HCT116 (cell line): ENCODE results near the gene PDHX. TPM values are rescaled to one million over a fixed set of nuclear protein-coding genes. Genes with fewer than 3 reads are reported as not detected.
"Not testable (repeated sequence)": the region's sequence is repeated elsewhere in the genome, so short reads cannot be mapped to it uniquely, and the experiment has no call there.

ENCODE experiments used
- ATAC-seq: fragments of 200-7000 bp; cut with Tn5 transposase; 2 replicates; pipeline ENCODE4 v1.9.1; 2020; ENCODE audit warnings: mild to moderate bottlenecking, moderate library complexity
- BruUV-seq: library from RNA; stranded (reverse); fragments of 400-500 nt; replicated peaks from 2 replicates; lab custom pipeline; 2021; lab: Mats Ljungman, UMichigan
- CTCF ChIA-PET: fragments of 300-600 bp; sonication (Branson Sonifier 250); formaldehyde crosslinking; loops from one replicate; lab custom pipeline; 2021; ENCODE audit warnings: antibody characterized with exemption; lab: Charles Lee
- POLR2A ChIA-PET: fragments of 300-600, 350-600 bp; sonication (Branson Sonifier 250); formaldehyde crosslinking; loops from one replicate; lab custom pipeline; 2021; ENCODE audit warnings: antibody characterized with exemption; lab: Charles Lee
- RAD21 ChIA-PET, 2 experiments: fragments of 300-600 bp; sonication (Branson Sonifier 250); formaldehyde crosslinking; loops; one replicate each; lab custom pipeline; 2023; ENCODE audit warnings: low total read pairs in 2 of 2; ENCODE audit not compliant: uncharacterized antibody in 2 of 2, unreplicated experiment in 2 of 2, low non-redundant PET in 1 of 2; lab: Charles Lee
- DNase-seq: peaks from one replicate; pipeline ENCODE4 v3.0.0-alpha.2; 2010; ENCODE audit warnings: low read depth, low spot score
- H2AFZ ChIP-seq: fragments of 200-600 bp; shearing (Covaris generic), sonication (generic); 2 replicates; pipeline ENCODE4 v1.6.1; 2017; ENCODE audit warnings: low read depth, mixed run types, mixed read lengths, antibody characterized with exemption, low read length; ENCODE audit not compliant: poor library complexity, severe bottlenecking
- H3K27ac ChIP-seq: 2 replicates; pipeline ENCODE4 v1.5.1; 2012; ENCODE audit warnings: low read depth, low read length
- H3K27me3 ChIP-seq: fragments of 200-600 bp; sonication (generic); 2 replicates; pipeline ENCODE4 v1.6.1; 2016; ENCODE audit warnings: mixed run types, low read length, mixed read lengths; ENCODE audit not compliant: insufficient read depth
- H3K36me3 ChIP-seq, 2 experiments: fragments of 200-500 bp in 1 of 2; fragments of 200-600 bp in 1 of 2; sonication (Bioruptor generic) in 1 of 2; sonication (generic) in 1 of 2; 2 replicates each; pipeline versions ENCODE4 v1.5.1 to v1.6.1; 2014 to 2016; ENCODE audit warnings: low read length in 2 of 2, inconsistent platforms in 1 of 2, mixed read lengths in 1 of 2, mixed run types in 1 of 2; ENCODE audit not compliant: insufficient read depth in 2 of 2, control insufficient read depth in 1 of 2
- H3K4me1 ChIP-seq, 2 experiments: fragments of 200-600 bp in 1 of 2; sonication (generic) in 1 of 2; 2 replicates each; pipeline versions ENCODE4 v1.5.1 to v1.6.1; 2012 to 2017; ENCODE audit warnings: low read length in 2 of 2, inconsistent platforms in 1 of 2, mild to moderate bottlenecking in 1 of 2, mixed read lengths in 1 of 2, mixed run types in 1 of 2, moderate library complexity in 1 of 2; ENCODE audit not compliant: insufficient read depth in 2 of 2, control insufficient read depth in 1 of 2
- H3K4me2 ChIP-seq: fragments of 200-600 bp; sonication (generic); 2 replicates; pipeline ENCODE4 v1.6.1; 2017; ENCODE audit warnings: mixed run types, low read length, mixed read lengths
- H3K4me3 ChIP-seq, 2 experiments: fragments of 200-600 bp in 1 of 2; sonication (generic) in 1 of 2; replicated peaks in 1 of 2; 2 replicates each; pipeline ENCODE4 v1.5.1; 2011 to 2016; ENCODE audit warnings: low read length in 2 of 2, control low read depth in 1 of 2, low read depth in 1 of 2, mild to moderate bottlenecking in 1 of 2, mixed read lengths in 1 of 2, mixed run types in 1 of 2
- H3K79me2 ChIP-seq: fragments of 200-600 bp; sonication (generic); 2 replicates; pipeline ENCODE4 v1.6.1; 2017; ENCODE audit warnings: mild to moderate bottlenecking, mixed run types, low read length, moderate library complexity, mixed read lengths; ENCODE audit not compliant: insufficient read depth
- H3K9ac ChIP-seq: fragments of 200-600 bp; sonication (generic); 2 replicates; pipeline ENCODE4 v1.6.1; 2016; ENCODE audit warnings: low read length, mixed read lengths
- H3K9me2 ChIP-seq: fragments of 200-600 bp; sonication (generic), shearing (Covaris generic); 2 replicates; pipeline ENCODE4 v1.6.1; 2017; ENCODE audit warnings: mixed run types, mild to moderate bottlenecking, moderate library complexity; ENCODE audit not compliant: insufficient read depth
- H3K9me3 ChIP-seq, 2 experiments: fragments of 200-500 bp in 1 of 2; fragments of 200-600 bp in 1 of 2; sonication (Bioruptor generic) in 1 of 2; sonication (generic) in 1 of 2; 2 replicates each; pipeline ENCODE4 v1.6.1; 2014 to 2017; ENCODE audit warnings: low read length in 2 of 2, mixed read lengths in 2 of 2, inconsistent platforms in 1 of 2, low read depth in 1 of 2, mild to moderate bottlenecking in 1 of 2, mixed run types in 1 of 2, moderate library complexity in 1 of 2; ENCODE audit not compliant: control insufficient read depth in 1 of 2, insufficient read depth in 1 of 2
- H4K20me1 ChIP-seq: fragments of 200-600 bp; sonication (generic), shearing (Covaris generic); 2 replicates; pipeline ENCODE4 v1.6.1; 2017; ENCODE audit warnings: mixed run types, mild to moderate bottlenecking, moderate library complexity; ENCODE audit not compliant: insufficient read depth
- CBX3 ChIP-seq: IDR thresholded peaks from 2 replicates; pipeline ENCODE4 v1.6.1; 2012; ENCODE audit warnings: low read depth
- EGR1 ChIP-seq: IDR thresholded peaks from 2 replicates; pipeline ENCODE4 v1.6.1; 2012; ENCODE audit warnings: low read depth
- ELF1 ChIP-seq: IDR thresholded peaks from 2 replicates; pipeline ENCODE4 v1.6.1; 2012; ENCODE audit warnings: low read depth, borderline replicate concordance
- EZH2phosphoT487 ChIP-seq: fragments of 200-600 bp; IDR thresholded peaks from 2 replicates; pipeline ENCODE4 v1.6.1; 2018; ENCODE audit warnings: antibody characterized with exemption, borderline replicate concordance
- POLR2AphosphoS5 ChIP-seq: IDR thresholded peaks from 2 replicates; pipeline ENCODE4 v1.6.1; 2011; ENCODE audit warnings: mild to moderate bottlenecking, low read depth, low read length, moderate library complexity
- RAD21 ChIP-seq: IDR thresholded peaks from 2 replicates; pipeline ENCODE4 v1.6.1; 2012; ENCODE audit warnings: low read depth, mild to moderate bottlenecking
- SIN3A ChIP-seq: IDR thresholded peaks from 2 replicates; pipeline ENCODE4 v1.6.1; 2012; ENCODE audit warnings: low read depth
- SRF ChIP-seq: IDR thresholded peaks from 2 replicates; pipeline ENCODE4 v1.6.1; 2012; ENCODE audit warnings: low read depth
- ZFX ChIP-seq: fragments of 450-650 bp; IDR thresholded peaks from 2 replicates; pipeline ENCODE4 v1.6.1; 2017
- intact Hi-C: fragments of 100-400 bp; cut with micrococcal nuclease; formaldehyde crosslinking; loops from 2 replicates; pipeline ENCODE4 v1.10.0; 2022
- total RNA-seq: library from RNA; stranded (reverse); gene quantifications from one replicate; pipeline ENCODE4 v1.2.1, GENCODE V29; 2021; ENCODE audit not compliant: unreplicated experiment
- TF ChIP-seq, protein P1 (sequence below), 3 experiments: fragments of 200-600 bp in 1 of 3; sonication (generic) in 1 of 3; IDR thresholded peaks in 2 of 3; conservative IDR thresholded peaks in 1 of 3; 2 replicates each; pipeline ENCODE4 v1.5.1; 2012 to 2017; ENCODE audit warnings: low read depth in 2 of 3, low read length in 2 of 3, antibody characterized with exemption in 1 of 3, borderline replicate concordance in 1 of 3, control low read depth in 1 of 3, mild to moderate bottlenecking in 1 of 3, mixed read lengths in 1 of 3, mixed run types in 1 of 3, moderate library complexity in 1 of 3; ENCODE audit not compliant: insufficient read depth in 1 of 3
- TF ChIP-seq, protein P2 (sequence below): IDR thresholded peaks from 2 replicates; pipeline ENCODE4 v1.6.1; 2012

The PDHX gene
- total RNA-seq, 1 experiment from 2014 or later = 36.6 TPM

DNA sequence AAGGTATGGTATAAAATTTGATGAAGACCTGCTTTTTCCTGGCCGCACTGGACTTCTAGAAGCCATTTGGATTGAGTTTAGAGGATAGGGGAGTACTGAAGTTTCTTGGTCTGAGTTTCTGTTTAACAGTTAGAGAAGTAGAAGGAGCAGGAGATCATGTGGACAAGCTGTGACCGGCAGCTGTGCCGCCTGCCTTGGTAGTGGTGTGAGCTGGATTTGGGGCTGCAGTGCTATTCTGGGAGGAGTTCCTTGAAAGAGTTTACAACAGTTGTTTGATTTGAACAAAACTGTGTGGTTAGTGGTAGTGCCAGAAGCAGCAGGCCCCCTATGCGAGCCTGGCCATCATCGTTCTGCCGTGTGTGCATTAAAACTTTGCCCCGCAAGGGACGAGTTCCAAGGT, 105.2 kb downstream of the PDHX start (continued):
- TF ChIP-seq RAD21 (no peak), ELF1 (no peak), EGR1 (no peak), ZFX (no peak), CBX3 (no peak), SRF (no peak), SIN3A (no peak), POLR2AphosphoS5 (no peak), EZH2phosphoT487 (no peak)
- TF ChIP-seq, protein P1, sequence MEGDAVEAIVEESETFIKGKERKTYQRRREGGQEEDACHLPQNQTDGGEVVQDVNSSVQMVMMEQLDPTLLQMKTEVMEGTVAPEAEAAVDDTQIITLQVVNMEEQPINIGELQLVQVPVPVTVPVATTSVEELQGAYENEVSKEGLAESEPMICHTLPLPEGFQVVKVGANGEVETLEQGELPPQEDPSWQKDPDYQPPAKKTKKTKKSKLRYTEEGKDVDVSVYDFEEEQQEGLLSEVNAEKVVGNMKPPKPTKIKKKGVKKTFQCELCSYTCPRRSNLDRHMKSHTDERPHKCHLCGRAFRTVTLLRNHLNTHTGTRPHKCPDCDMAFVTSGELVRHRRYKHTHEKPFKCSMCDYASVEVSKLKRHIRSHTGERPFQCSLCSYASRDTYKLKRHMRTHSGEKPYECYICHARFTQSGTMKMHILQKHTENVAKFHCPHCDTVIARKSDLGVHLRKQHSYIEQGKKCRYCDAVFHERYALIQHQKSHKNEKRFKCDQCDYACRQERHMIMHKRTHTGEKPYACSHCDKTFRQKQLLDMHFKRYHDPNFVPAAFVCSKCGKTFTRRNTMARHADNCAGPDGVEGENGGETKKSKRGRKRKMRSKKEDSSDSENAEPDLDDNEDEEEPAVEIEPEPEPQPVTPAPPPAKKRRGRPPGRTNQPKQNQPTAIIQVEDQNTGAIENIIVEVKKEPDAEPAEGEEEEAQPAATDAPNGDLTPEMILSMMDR (IDR thresholded peaks at IDR 0.05 in 2 of 3, conservative IDR thresholded peaks at IDR 0.05 in 1 of 3; ENCODE audit: borderline replicate concordance in 1 of 3, insufficient read depth in 1 of 3, low read depth in 2 of 3, low read length in 2 of 3) = no peak
- TF ChIP-seq, protein P2, sequence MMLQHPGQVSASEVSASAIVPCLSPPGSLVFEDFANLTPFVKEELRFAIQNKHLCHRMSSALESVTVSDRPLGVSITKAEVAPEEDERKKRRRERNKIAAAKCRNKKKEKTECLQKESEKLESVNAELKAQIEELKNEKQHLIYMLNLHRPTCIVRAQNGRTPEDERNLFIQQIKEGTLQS = no peak

GRCh38 chr11:35023940-35024339, 107.5 kb downstream of the PDHX start:
- ATAC-seq, POLR2A ChIA-PET, intact Hi-C loops, H4K20me1 ChIP-seq, H3K36me3 ChIP-seq, CTCF ChIA-PET, H3K27ac ChIP-seq, H3K27me3 ChIP-seq, H3K9me3 ChIP-seq, H3K4me2 ChIP-seq, H3K9me2 ChIP-seq, BruUV-seq, H3K79me2 ChIP-seq, H3K4me1 ChIP-seq, DNase-seq, H2AFZ ChIP-seq, RAD21 ChIA-PET, H3K9ac ChIP-seq, H3K4me3 ChIP-seq: not testable (repeated sequence)

DNA sequence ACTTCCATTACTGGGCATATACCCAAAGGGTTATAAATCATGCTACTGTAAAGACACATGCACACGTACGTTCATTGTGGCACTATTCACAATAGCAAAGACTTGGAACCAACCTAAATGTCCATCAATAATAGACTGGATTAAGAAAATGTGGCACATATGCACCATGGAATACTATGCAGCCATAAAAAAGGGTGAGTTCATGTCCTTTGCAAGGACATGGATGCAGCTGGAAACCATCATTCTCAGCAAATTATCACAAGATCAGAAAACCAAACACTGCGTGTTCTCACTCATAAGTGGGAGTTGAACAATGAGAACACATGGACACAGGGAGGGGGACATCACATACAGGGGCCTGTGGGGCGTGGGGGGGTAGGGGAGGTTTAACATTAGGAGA, 111.6 kb downstream of the PDHX start:
- intact Hi-C loops, H3K27ac ChIP-seq, H3K9ac ChIP-seq, CTCF ChIA-PET, H3K4me2 ChIP-seq, H3K4me3 ChIP-seq, H3K36me3 ChIP-seq, BruUV-seq, POLR2A ChIA-PET, ATAC-seq, H4K20me1 ChIP-seq, RAD21 ChIA-PET, DNase-seq, H2AFZ ChIP-seq, H3K27me3 ChIP-seq, H3K9me2 ChIP-seq, H3K9me3 ChIP-seq, H3K79me2 ChIP-seq: not testable (repeated sequence)
- peaks cover 27 to 43% of the 10 kb centered on the region in 2 experiments for H3K4me1 ChIP-seq
